Neural progenitor cell (in vitro differentiated cells): ENCODE results near the gene CLEC7A.

ENCODE experiments used
- EZH2 ChIP-seq: fragments of 200-600 bp; sonication (generic); IDR thresholded peaks from 2 replicates; pipeline ENCODE4 v1.6.1; 2017; ENCODE audit warnings: antibody characterized with exemption, mild to moderate bottlenecking, moderate library complexity
- TF ChIP-seq, protein P1 (sequence below): fragments of 200-600 bp; sonication (generic); IDR thresholded peaks from 2 replicates; pipeline ENCODE4 v1.5.1; 2017; ENCODE audit warnings: antibody characterized with exemption, mild to moderate bottlenecking

DNA sequence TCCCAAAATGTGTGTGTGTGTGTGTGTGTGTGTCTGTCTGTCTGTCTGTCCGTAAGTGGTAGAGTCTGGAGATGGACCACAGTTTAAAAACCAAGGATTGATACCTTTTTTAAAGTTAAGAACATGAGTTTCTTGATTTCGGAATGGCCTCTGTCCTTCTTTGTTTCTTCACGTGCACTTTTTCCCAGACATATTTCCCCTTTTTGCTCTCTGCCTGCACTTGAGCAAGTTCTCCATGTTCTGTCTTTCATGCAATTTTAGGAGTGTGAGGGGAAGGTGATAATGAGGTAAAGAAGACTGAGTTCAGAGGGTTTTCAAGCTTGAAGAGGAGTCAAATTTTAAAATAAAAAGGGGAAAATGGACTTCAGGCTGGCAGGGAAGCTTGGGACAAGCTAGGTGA lies 29.3 kb upstream of the CLEC7A start:
- TF ChIP-seq, protein P1, sequence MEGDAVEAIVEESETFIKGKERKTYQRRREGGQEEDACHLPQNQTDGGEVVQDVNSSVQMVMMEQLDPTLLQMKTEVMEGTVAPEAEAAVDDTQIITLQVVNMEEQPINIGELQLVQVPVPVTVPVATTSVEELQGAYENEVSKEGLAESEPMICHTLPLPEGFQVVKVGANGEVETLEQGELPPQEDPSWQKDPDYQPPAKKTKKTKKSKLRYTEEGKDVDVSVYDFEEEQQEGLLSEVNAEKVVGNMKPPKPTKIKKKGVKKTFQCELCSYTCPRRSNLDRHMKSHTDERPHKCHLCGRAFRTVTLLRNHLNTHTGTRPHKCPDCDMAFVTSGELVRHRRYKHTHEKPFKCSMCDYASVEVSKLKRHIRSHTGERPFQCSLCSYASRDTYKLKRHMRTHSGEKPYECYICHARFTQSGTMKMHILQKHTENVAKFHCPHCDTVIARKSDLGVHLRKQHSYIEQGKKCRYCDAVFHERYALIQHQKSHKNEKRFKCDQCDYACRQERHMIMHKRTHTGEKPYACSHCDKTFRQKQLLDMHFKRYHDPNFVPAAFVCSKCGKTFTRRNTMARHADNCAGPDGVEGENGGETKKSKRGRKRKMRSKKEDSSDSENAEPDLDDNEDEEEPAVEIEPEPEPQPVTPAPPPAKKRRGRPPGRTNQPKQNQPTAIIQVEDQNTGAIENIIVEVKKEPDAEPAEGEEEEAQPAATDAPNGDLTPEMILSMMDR = no peak
- TF ChIP-seq EZH2 = no peak
